A673 (cell line): ENCODE results near the gene PLEKHG3. TPM values are rescaled to one million over a fixed set of nuclear protein-coding genes. Genes with fewer than 3 reads are reported as not detected.

Source experiments
- BruUV-seq: library from RNA; stranded (reverse); fragments of 400-500 nt; replicated peaks from 2 replicates; lab custom pipeline; 2021; lab: Mats Ljungman, UMichigan
- CTCF ChIA-PET: fragments of 300-600 bp; sonication (Branson Sonifier 250); formaldehyde crosslinking; loops from one replicate; lab custom pipeline; 2022; ENCODE audit warnings: antibody characterized with exemption; lab: Charles Lee
- POLR2A ChIA-PET: fragments of 300-600 bp; sonication (Branson Sonifier 250); formaldehyde crosslinking; loops from one replicate; lab custom pipeline; 2022; ENCODE audit warnings: antibody characterized with exemption; ENCODE audit not compliant: low non-redundant PET; lab: Charles Lee
- DNase-seq: peaks from one replicate; pipeline ENCODE4 v3.0.0-alpha.2; 2015; ENCODE audit warnings: low spot score
- H3K27ac ChIP-seq: fragments of 200-600 bp; sonication (generic); 2 replicates; pipeline ENCODE4 v1.5.1; 2016; ENCODE audit warnings: mixed run types, low read depth, mild to moderate bottlenecking, mixed read lengths, antibody characterized with exemption, low read length; ENCODE audit not compliant: poor library complexity, severe bottlenecking
- H3K27me3 ChIP-seq: fragments of 200-600 bp; sonication (generic); replicated peaks from 2 replicates; pipeline ENCODE4 v1.6.1; 2017; ENCODE audit warnings: mixed run types, low read depth, mild to moderate bottlenecking, mixed read lengths, antibody characterized with exemption, low read length; ENCODE audit not compliant: insufficient read depth, poor library complexity
- H3K36me3 ChIP-seq: fragments of 200-600 bp; sonication (generic); 2 replicates; pipeline ENCODE4 v1.6.1; 2016; ENCODE audit warnings: mixed run types, mild to moderate bottlenecking, mixed read lengths, antibody characterized with exemption, low read length; ENCODE audit not compliant: insufficient read depth, poor library complexity, severe bottlenecking
- H3K4me1 ChIP-seq: fragments of 200-600 bp; sonication (generic); 2 replicates; pipeline ENCODE4 v1.6.1; 2017; ENCODE audit warnings: mixed run types, mild to moderate bottlenecking, mixed read lengths, antibody characterized with exemption, low read length; ENCODE audit not compliant: insufficient read depth, poor library complexity, severe bottlenecking
- H3K4me3 ChIP-seq: fragments of 200-600 bp; sonication (generic); 2 replicates; pipeline ENCODE4 v1.5.1; 2016; ENCODE audit warnings: low read depth, mixed run types, mild to moderate bottlenecking, mixed read lengths, low read length; ENCODE audit not compliant: poor library complexity, severe bottlenecking
- H3K9me3 ChIP-seq: fragments of 200-600 bp; sonication (generic); 2 replicates; pipeline ENCODE4 v1.6.1; 2016; ENCODE audit warnings: mixed run types, low read depth, mild to moderate bottlenecking, mixed read lengths, antibody characterized with exemption, low read length; ENCODE audit not compliant: poor library complexity, severe bottlenecking
- EZH2 ChIP-seq: fragments of 200-600 bp; sonication (generic); IDR thresholded peaks from 2 replicates; pipeline ENCODE4 v1.6.1; 2017; ENCODE audit warnings: borderline replicate concordance, low read depth, mild to moderate bottlenecking, mixed read lengths, antibody characterized with exemption, low read length; ENCODE audit not compliant: poor library complexity, severe bottlenecking
- intact Hi-C: fragments of 100-400 bp; cut with micrococcal nuclease; formaldehyde crosslinking; loops from one replicate; pipeline ENCODE4 v1.10.0; 2022; ENCODE audit not compliant: unreplicated experiment
- total RNA-seq: library from RNA; stranded (reverse); gene quantifications from 2 replicates; pipeline ENCODE4 v1.2.3, GENCODE V29; 2021
- TF ChIP-seq, protein P1 (sequence below): fragments of 300-800, 200-600 bp; sonication (generic); conservative IDR thresholded peaks from 2 replicates; pipeline ENCODE4 v1.5.1; 2017; ENCODE audit warnings: low read depth, mild to moderate bottlenecking, antibody characterized with exemption, low read length, moderate library complexity, mixed read lengths

Gene PLEKHG3
- total RNA-seq, 1 experiment from 2014 or later = 29.6 TPM

DNA sequence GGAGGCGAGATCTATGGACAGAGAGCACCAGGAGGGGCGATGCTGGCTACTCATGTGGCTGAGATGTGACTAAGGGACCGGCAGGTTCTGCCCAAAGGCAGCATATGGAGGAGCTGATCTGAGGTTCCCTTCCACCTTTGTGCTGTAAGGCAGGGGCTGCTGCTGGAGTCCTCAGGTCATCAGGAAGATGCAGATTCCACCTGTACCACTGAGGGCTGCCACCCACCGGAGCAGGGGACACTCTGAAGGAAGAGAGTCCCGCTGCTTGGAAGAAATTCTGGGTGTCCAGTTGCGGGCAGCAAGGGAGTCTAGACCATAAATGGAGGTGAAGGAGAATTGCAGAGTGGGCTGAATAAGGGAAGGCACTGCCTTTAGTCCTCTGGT lies 55.3 kb downstream of the PLEKHG3 start:
- Histone ChIP-seq H3K27me3 (no peaks in the 10 kb centered on the region), H3K9me3 (no peaks in the 10 kb centered on the region), H3K36me3 (no peaks in the 10 kb centered on the region), H3K4me1 (peaks cover 40% of the 10 kb centered on the region), H3K4me3 (no peak overlapping the region), H3K27ac (no peak overlapping the region)
- no peak for DNase-seq
- ChIA-PET CTCF (no interaction called here), POLR2A (no interaction called here)
- TF ChIP-seq, protein P1, sequence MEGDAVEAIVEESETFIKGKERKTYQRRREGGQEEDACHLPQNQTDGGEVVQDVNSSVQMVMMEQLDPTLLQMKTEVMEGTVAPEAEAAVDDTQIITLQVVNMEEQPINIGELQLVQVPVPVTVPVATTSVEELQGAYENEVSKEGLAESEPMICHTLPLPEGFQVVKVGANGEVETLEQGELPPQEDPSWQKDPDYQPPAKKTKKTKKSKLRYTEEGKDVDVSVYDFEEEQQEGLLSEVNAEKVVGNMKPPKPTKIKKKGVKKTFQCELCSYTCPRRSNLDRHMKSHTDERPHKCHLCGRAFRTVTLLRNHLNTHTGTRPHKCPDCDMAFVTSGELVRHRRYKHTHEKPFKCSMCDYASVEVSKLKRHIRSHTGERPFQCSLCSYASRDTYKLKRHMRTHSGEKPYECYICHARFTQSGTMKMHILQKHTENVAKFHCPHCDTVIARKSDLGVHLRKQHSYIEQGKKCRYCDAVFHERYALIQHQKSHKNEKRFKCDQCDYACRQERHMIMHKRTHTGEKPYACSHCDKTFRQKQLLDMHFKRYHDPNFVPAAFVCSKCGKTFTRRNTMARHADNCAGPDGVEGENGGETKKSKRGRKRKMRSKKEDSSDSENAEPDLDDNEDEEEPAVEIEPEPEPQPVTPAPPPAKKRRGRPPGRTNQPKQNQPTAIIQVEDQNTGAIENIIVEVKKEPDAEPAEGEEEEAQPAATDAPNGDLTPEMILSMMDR = no peak
- no peak for TF ChIP-seq EZH2
- BruUV-seq = no TSS peak
- intact Hi-C loops = no loop called here

DNA sequence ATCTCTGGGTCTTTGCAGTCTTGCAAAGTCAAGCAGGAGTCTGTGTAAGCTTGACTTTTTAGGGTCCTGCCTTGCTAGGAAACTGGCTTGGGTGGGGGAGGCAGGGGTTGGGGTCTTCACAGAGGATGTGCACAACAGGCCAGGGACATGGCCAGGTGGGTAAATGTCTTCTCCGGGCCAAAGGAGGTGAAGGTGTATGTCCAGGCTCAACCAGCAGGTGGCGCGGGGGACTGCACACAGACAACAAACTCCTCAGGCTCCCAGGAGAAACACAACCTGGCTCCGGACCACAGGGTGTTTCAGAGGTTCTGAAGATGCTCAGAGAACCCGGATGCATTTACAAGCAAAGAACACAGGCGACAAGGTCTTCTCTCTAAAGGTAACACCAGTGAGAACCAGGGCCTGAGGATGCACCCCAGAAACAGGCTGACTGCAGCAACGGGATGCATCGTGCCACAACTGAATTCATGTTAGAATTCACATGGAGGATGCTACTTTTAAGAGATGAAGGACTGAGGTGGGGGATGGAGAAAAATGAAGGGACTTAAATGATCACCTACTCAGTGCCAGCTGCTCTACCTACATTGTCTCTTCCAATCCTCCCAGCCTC lies 56.0 kb downstream of the PLEKHG3 start:
- POLR2A ChIA-PET = no interaction called here
- BruUV-seq = no TSS peak

DNA sequence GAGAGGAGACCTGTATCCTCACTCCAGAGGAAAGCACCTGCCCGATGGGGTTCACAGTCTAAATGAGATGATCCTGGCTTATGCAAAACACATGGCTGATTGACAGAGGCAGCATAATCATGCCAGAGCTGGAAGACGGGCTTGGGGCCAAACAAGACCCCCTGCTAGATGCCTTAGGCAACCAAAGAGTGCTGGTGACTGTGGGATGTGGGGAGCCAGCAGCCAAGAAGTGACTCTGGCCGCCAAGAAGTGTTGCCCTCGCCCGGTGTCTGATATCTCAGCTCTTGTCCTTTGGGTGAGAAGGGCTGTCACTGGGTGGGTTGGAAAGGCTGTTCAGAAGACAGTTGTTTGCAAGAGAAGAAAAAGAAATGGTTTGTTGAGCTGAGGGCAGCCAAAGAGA lies 56.7 kb downstream of the PLEKHG3 start:
- DNase-seq = no peak
- Histone ChIP-seq H3K4me1 (peaks cover 42% of the 10 kb centered on the region), H3K4me3 (no peak overlapping the region), H3K36me3 (no peaks in the 10 kb centered on the region), H3K27ac (no peak overlapping the region), H3K27me3 (no peaks in the 10 kb centered on the region), H3K9me3 (no peaks in the 10 kb centered on the region)
- TF ChIP-seq EZH2 = no peak
- TF ChIP-seq, protein P1 = no peak
- intact Hi-C loops = loop anchor here (5.0 to 10.0 kb wide), 2 partner anchors 216 to 419 kb away; partner anchors contain the start of genes HSPA2 and PPP1R36
- ChIA-PET POLR2A (no interaction called here), CTCF (no interaction called here)
- no TSS peak for BruUV-seq

More for the DNA sequence above, 56.0 kb downstream of the PLEKHG3 start:
- intact Hi-C loops = loop anchor here (5.0 to 10.0 kb wide), 2 partner anchors 215 to 418 kb away; partner anchors contain the start of genes HSPA2 and PPP1R36
- CTCF ChIA-PET = no interaction called here
- Histone ChIP-seq H3K36me3 (no peaks in the 10 kb centered on the region), H3K27me3 (no peaks in the 10 kb centered on the region), H3K4me3 (no peak overlapping the region), H3K9me3 (no peaks in the 10 kb centered on the region), H3K27ac (no peak overlapping the region), H3K4me1 (peaks cover 42% of the 10 kb centered on the region)
- peak; percentile 63 for DNase-seq
- no peak for TF ChIP-seq EZH2
- TF ChIP-seq, protein P1 = peak; percentile 89
